GM18861 (cell line): Measurements from ENCODE around the gene CYP4F22.
A peak's percentile ranks its signal among the peaks of the same experiment; 100 is the strongest.
"Not testable (repeated sequence)": the region's sequence is repeated elsewhere in the genome, so short reads cannot be mapped to it uniquely, and the experiment has no call there.

Source experiments
- ATAC-seq: cut with Tn5 transposase; IDR thresholded peaks from one replicate; pipeline ENCODE4 v1.9.1; 2021; ENCODE audit not compliant: unreplicated experiment

The CYP4F22 gene

DNA sequence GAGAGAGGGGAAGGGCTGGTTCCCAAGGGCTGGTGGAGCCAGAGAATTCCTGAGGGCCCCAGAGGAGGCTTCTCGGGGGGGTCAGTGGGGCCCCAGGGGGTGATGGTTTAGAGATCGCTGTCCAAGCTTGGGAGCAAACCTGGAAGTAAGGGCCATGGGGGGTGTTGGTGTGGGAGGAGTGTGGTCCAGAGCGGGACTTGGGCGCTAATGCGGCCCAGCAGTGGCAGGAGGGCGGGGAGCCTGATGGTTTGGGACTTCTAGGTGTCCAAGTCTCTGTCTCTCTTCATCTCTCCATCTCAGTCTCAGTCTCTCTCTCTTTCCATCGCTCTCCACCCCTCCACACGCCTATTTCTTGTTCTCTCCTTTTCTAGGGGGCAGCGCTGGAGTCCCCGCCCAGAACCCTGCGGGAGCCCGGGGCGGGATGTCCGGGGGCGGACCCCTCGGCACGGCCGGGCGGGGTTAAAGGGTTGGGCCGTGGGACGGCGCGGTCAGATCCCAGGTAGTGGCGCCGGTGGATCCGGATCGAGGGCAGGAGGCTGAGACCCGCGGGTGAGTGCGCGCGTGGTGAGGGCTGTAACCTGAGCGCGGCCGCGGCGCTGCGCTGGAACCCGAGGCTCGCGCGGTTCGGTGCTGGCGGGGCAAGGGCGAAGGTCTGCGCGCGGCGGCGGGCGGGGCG is at the start of gene CYP4F22:
TSS of gene CYP4F22 (plus strand) at position 491 of the 676 bp plus-strand sequence. CDS start 16,812 bp downstream, outside the sequence.
- ATAC-seq, result no peak

DNA sequence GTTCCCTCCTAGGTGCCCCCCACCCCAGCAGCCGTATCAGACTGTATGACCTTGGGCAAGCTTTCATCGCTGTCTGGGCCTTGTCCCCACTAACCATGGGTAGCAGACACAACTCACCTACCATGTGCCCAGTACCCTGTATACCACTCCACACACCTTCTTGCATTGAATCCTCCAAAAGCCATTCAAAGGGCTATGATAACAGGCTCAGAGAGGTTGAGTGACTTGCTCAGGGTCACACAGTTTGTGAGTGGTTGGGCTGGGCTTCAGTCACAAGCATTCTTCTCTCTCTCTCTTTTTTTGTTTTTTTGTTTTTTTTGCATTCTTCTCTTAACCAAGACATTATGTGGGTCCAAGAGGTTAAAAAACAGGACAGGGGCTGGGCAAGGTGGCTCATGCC is 46.6 kb upstream of the CYP4F22 start:
- no peak for ATAC-seq

- no peak for ATAC-seq
These were observed 44.4 kb upstream of the CYP4F22 start for GRCh38 chr19:15463861-15464371.

DNA sequence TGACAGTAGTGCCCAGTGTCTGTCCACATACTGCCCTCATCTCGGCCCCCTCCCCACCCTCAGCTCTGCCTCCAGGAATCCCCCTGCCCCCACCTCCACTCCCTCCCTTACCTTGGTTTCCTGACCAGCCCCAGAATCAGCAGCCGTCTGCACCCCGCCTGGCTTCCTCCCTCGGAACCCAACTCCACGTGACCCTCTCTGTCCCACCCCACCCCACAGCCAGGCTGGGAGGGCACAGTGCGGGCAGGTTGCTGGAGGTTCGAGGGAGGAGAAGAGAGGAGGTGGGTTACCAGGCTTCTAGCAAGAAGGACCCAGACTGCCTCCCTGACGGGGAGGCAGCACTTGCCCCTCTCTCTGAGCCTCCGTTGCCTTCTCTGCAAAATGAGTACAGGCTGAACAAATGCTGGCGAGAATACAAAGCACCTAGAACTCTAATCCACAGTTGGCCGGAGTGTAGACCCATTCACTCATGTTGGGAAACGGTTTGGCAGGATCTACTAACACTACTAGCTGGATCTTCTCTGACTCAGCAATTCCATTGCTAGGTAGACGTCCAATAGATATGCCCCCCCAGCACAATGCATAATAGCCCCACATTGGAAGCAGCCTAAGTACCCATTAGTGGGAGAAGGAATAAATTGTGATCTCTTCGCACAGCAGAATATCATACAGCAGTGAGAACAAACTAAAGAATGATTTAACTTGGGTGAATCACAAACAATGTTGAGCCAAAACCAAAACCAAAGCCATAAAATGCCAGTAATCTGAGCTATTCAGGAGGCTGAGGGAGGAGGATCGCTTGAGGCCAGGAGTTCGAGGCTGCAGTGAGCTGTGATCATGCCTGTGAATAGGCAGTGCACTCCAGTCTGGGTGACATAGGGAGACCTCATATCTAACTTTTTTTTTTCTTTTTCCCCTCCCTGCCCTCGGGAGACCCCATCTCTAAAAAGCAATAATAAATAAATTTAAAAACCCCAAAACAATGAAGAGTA is 43.6 kb upstream of the CYP4F22 start, which contains the start of gene RASAL3:
TSS of gene RASAL3 (minus strand) at position 151 of the 992 bp plus-strand sequence. CDS start 186 bp downstream, outside the sequence.
- no peak for ATAC-seq

GRCh38 chr19:15466851-15467733 is 41.2 kb upstream of the CYP4F22 start:
- ATAC-seq, result peak; percentile 68

DNA sequence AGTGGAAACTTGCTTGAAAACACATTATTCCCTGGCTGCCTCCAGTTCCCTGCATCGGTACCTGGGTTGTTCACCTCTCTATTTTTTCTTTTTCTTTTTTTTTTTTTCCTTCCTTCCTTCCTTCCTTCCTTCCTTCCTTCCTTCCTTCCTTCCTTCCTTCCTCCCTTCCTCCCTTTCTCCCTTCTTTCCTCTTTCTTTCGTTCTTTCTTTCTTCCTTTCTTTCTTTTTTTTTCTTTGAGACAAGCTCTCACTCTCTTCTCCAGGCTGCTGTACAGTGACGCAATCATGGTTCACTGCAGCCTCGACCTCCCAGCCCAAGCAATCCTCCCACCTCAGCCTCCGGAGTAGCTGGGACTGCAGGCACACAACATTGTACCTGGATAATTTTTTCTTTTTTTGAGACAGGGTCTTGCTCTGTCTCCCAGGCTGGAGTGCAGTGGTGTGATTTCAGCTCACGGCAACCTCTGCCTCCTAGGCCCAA is 40.6 kb upstream of the CYP4F22 start:
- ATAC-seq, result no peak

GRCh38 chr19:15468675-15469512 is 39.4 kb upstream of the CYP4F22 start:
- ATAC-seq, result no peak

DNA sequence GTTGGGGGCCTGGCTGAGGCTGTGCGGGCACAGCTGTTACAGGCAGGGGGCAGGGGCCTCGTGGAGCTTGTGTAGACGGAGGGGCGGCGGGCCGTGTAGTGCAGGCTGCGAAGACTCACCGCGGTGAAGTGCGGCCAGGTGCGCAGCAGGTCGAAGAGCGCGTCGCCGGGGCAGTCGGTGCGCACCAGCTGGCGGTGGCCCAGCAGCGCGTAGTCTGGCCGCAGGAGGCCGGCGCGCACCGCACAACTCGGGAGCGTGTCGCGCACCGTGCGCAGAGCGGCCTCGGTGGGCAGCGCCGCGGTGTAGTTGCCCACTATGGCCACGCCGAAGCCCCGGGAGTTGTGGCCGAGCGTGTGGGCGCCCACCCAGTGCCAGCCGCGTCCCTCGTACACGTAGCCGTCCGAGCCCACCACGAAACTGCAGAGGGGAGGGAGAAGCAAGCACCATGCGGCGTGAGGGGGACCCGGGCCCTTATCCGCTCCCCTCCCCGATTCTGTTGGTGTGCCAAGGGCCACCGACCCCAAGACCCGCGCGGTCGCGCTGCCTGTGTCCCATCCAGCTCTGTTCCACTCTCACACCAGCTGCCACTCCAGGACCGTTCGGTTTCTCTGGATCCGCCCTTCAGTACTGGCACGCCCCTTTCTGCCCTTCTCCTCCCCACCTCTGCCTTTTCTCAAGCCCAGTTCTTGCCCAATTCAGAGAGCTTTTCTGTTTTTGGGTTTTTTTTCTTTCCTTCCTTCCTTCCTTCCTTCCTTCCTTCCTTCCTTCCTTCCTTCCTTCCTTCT is 38.6 kb upstream of the CYP4F22 start:
- no peak for ATAC-seq

GRCh38 chr19:15471639-15472101 is 36.7 kb upstream of the CYP4F22 start:
- no peak for ATAC-seq

- not testable (repeated sequence) for ATAC-seq
These were observed 34.5 kb upstream of the CYP4F22 start for GRCh38 chr19:15473821-15474220.

GRCh38 chr19:15475169-15475568 is 33.2 kb upstream of the CYP4F22 start:
- no peak for ATAC-seq

- ATAC-seq, result no peak
These were observed 32.7 kb upstream of the CYP4F22 start for GRCh38 chr19:15475611-15476010.

GRCh38 chr19:15476325-15476724 is 32.0 kb upstream of the CYP4F22 start:
- no peak for ATAC-seq

GRCh38 chr19:15479391-15480345 is 28.7 kb upstream of the CYP4F22 start, which contains the start of gene PGLYRP2:
Gene PGLYRP2, minus strand, starts transcription at chr19:15479501. Its CDS starts 130 bp downstream, at chr19:15479371.
- ATAC-seq, result no peak

DNA sequence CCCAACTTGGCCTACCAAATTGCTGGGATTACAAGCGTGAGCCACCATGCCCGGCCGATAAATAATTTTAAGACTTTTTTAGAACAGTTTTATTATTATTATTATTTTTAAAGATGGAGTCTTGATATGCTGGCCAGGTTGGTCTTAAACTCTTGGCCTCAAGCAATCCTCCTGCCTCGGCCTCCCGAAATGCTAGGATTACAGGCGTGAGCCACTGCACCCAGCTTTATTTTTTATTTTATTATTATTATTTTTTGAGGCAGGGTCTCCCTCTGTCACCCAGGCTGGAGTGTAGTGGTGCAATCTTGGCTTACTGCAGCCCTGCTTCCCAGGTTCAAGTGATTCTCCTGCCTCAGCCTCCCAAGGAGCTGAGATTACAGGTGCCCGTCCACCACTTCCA is 27.3 kb upstream of the CYP4F22 start:
- not testable (repeated sequence) for ATAC-seq

DNA sequence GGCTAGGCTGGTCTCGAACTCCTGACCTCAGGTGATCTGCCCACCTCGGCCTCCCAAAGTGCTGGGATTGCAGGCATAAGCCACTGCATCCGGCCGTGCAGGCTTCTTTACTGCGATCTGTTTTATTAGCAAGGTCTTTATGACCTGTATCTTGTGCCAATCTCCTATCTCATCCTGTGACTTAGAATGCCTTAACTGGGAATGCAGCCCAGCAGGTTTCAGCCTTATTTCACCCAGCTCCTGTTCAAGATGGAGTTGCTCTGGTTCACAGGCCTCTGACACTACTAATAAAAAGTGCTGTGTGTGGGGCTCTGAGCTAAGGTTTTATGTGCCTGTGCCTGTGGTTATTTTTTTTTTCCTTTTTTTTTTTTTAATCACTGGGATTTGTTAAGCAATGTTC is 22.6 kb upstream of the CYP4F22 start:
- ATAC-seq, result not testable (repeated sequence)

DNA sequence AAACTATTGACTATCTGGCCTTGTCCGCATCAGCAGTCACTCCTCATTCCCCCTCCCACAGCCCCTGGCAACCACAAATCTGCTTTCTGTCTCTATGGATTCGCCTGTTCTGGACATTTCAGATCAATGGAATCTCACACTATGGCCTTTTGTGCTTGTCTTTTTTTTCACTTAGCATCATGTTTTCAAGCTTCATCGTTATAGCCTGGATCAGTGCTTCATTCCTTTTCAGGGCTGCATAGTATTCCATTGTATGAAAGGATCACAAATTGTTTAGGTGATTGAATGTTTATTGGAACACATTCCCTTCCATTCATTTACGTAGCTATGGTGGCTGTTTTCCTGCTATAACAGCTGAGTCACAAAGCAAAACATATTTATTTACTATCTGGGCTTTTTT is 21.3 kb upstream of the CYP4F22 start:
- no peak for ATAC-seq
